ENCODE results near the gene ZBTB7B. TPM values are rescaled to one million over a fixed set of nuclear protein-coding genes. Genes with fewer than 3 reads are reported as not detected.
A peak's percentile ranks its signal among the peaks of the same experiment; 100 is the strongest.

ZBTB7B gene
- total and polyA plus RNA-seq, 9 of the 15 experiments (the other 6 are each of a cell fraction or from before 2014, with no cell fraction given): 0.04 to 46.5 (median 15.2) TPM

DNA sequence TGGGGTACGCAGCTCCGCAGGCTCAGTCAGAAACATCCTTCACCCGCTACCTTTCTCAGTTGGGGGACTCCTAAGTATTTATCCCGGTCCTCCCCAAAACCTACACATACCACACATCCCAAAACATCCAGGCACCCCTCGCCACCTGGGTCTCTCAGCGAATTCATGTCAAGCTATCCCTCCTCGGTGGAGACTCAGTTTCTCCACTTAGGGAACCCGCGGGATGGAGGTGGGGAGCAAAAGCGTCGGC, 1.3 kb upstream of the ZBTB7B start:
- POLR2A ChIA-PET: interaction anchor here (0.6 to 1.7 kb wide), 13 partner anchors 9 to 1435 kb away, joined by 3 to 8 read pairs (median 3); partner anchors contain the start of gene PBXIP1
- peaks cover 45% of the 10 kb centered on the region for H3K79me2 ChIP-seq (ENCODE audit: control insufficient read depth, insufficient read depth, low read length)
- peak in 1 of 2 experiments; percentile 29; a peak in 1 of 4 replicates for TF ChIP-seq SIN3A (IDR thresholded peaks at IDR 0.05; ENCODE audit: borderline replicate concordance in 2 of 2, control insufficient read depth in 1 of 2, low read depth in 2 of 2, low read length in 2 of 2)
- no peak for TF ChIP-seq ZBTB9 (CRISPR knock-in tag; IDR thresholded peaks at IDR 0.05)
- TF ChIP-seq ZNF3 (CRISPR knock-in tag; IDR thresholded peaks at IDR 0.05): no peak
- peak; percentile 67 for TF ChIP-seq CHD4 (IDR thresholded peaks at IDR 0.05; ENCODE audit: insufficient read depth, insufficient replicate concordance, low read depth, low read length, poor library complexity, severe bottlenecking)
- TF ChIP-seq TSC22D4 (tag; IDR thresholded peaks at IDR 0.05): no peak
- no peak for TF ChIP-seq POLR2B (IDR thresholded peaks at IDR 0.05; ENCODE audit: low read depth, partially characterized antibody)
- no peak for TF ChIP-seq ZNF583 (CRISPR knock-in tag; IDR thresholded peaks at IDR 0.05)
- TF ChIP-seq HNRNPL (IDR thresholded peaks at IDR 0.05; ENCODE audit: low read depth, low read length): no peak
- TF ChIP-seq ZNF232 (CRISPR knock-in tag; IDR thresholded peaks at IDR 0.05): no peak
- TF ChIP-seq HDAC8 (tag; IDR thresholded peaks at IDR 0.05): no peak
- TF ChIP-seq SOX6 (IDR thresholded peaks at IDR 0.05): no peak
- TF ChIP-seq RBM22 (IDR thresholded peaks at IDR 0.05; ENCODE audit: low read depth, low read length, poor library complexity, severe bottlenecking): no peak
- TF ChIP-seq, protein P1, sequence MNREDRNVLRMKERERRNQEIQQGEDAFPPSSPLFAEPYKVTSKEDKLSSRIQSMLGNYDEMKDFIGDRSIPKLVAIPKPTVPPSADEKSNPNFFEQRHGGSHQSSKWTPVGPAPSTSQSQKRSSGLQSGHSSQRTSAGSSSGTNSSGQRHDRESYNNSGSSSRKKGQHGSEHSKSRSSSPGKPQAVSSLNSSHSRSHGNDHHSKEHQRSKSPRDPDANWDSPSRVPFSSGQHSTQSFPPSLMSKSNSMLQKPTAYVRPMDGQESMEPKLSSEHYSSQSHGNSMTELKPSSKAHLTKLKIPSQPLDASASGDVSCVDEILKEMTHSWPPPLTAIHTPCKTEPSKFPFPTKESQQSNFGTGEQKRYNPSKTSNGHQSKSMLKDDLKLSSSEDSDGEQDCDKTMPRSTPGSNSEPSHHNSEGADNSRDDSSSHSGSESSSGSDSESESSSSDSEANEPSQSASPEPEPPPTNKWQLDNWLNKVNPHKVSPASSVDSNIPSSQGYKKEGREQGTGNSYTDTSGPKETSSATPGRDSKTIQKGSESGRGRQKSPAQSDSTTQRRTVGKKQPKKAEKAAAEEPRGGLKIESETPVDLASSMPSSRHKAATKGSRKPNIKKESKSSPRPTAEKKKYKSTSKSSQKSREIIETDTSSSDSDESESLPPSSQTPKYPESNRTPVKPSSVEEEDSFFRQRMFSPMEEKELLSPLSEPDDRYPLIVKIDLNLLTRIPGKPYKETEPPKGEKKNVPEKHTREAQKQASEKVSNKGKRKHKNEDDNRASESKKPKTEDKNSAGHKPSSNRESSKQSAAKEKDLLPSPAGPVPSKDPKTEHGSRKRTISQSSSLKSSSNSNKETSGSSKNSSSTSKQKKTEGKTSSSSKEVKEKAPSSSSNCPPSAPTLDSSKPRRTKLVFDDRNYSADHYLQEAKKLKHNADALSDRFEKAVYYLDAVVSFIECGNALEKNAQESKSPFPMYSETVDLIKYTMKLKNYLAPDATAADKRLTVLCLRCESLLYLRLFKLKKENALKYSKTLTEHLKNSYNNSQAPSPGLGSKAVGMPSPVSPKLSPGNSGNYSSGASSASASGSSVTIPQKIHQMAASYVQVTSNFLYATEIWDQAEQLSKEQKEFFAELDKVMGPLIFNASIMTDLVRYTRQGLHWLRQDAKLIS (CRISPR knock-in tag; IDR thresholded peaks at IDR 0.05): peak; percentile 35; the same call in 1 of the 2 replicates
- TF ChIP-seq MYBL2 (IDR thresholded peaks at IDR 0.05; ENCODE audit: low read depth): no peak
- TF ChIP-seq MYBL2 (CRISPR knock-in tag; IDR thresholded peaks at IDR 0.05; ENCODE audit: borderline replicate concordance): no peak
- TF ChIP-seq ZNF197 (CRISPR knock-in tag; IDR thresholded peaks at IDR 0.05; ENCODE audit: low read depth): 0 out of 2 replicates have a peak, but pooled peaks have one; percentile 16
- 0 out of 2 replicates have a peak, but pooled peaks have one; percentile 9 for TF ChIP-seq TEAD4 (IDR thresholded peaks at IDR 0.05; ENCODE audit: low read length)
- no peak for TF ChIP-seq TEAD4 (CRISPR knock-in tag; IDR thresholded peaks at IDR 0.05; ENCODE audit: borderline replicate concordance)
- no peak for TF ChIP-seq NCOA6 (IDR thresholded peaks at IDR 0.05)

More for the DNA sequence above, 1.3 kb upstream of the ZBTB7B start:
- 0% methylated on average over 9 of the region's 11 CpGs for WGBS (ENCODE audit: insufficient coverage, low coverage, missing lambda C conversion rate)
- Histone ChIP-seq H3K9me1 (ENCODE audit: control insufficient read depth, insufficient read depth, low read length) (no peaks in the 10 kb centered on the region), H3K36me3 (ENCODE audit: control insufficient read depth, insufficient read depth, low read length) (peaks cover 20% of the 10 kb centered on the region; the same call in 2 of the 3 replicates), H2AFZ (ENCODE audit: low read depth, low read length) (peak overlapping the region; percentile 54; the same call in 1 of the 2 replicates), H3K27ac (ENCODE audit: extremely low read depth, low read depth, low read length) (peak overlapping the region; percentile 97), H3K4me2 (ENCODE audit: insufficient read depth, low read length) (peak overlapping the region; percentile 98), H3K9ac (ENCODE audit: insufficient read depth in 1 of 2, low read depth in 2 of 2, low read length in 2 of 2) (peak overlapping the region; percentile 89 to 96), H3K27me3 (ENCODE audit: control insufficient read depth in 2 of 2, insufficient read depth in 2 of 2, low read length in 2 of 2) (no peaks in the 10 kb centered on the region), H4K20me1 (replicated peaks; ENCODE audit: control insufficient read depth, insufficient read depth, low read length) (peaks cover 3% of the 10 kb centered on the region; the same call in 1 of the 2 replicates), H3K4me3 (peak overlapping the region; percentile 71), H3K4me1 (replicated peaks in 1 of 2; ENCODE audit: control insufficient read depth in 2 of 2, insufficient read depth in 2 of 2, low read length in 2 of 2) (peaks cover 32 to 65% of the 10 kb centered on the region in 2 experiments), H3K9me3 (replicated peaks; ENCODE audit: control insufficient read depth, insufficient read depth, low read depth, low read length) (no peaks in the 10 kb centered on the region)
- no TSS peak for BruUV-seq (replicated peaks)
- in situ Hi-C loops (cut with MboI): no loop called here
- FAIRE-seq (no peak), DNase-seq (ENCODE audit: extremely low read depth in 1 of 4, low spot score in 3 of 4) (no peak), ATAC-seq (no peak)
- CTCF ChIA-PET (ENCODE audit: low intra/inter-chr PET ratio): interaction anchor here (1.3 to 1.6 kb wide), 2 partner anchors 16 to 40 kb away, joined by 6 read pairs; partner anchors contain the start of gene PYGO2
- intact Hi-C loops (cut with micrococcal nuclease): loop anchor here (1.0 to 5.0 kb wide), 5 partner anchors 27 to 444 kb away; partner anchors contain the start of genes CKS1B, EFNA3, PYGO2 and UBE2Q1

Measured in K562 (cell line).